GM12878 (cell line): Measurements from ENCODE around the gene PLA2G6. TPM values are rescaled to one million over a fixed set of nuclear protein-coding genes. Genes with fewer than 3 reads are reported as not detected.

Experiments used
- ATAC-seq: fragments of 200-7000 bp; cut with Tn5 transposase; 3 replicates; pipeline ENCODE4 v1.9.1; 2020; ENCODE audit warnings: mild to moderate bottlenecking, moderate library complexity
- BruUV-seq: library from RNA; stranded (reverse); fragments of 400-500 nt; replicated peaks from 2 replicates; lab custom pipeline; 2021; lab: Mats Ljungman, UMichigan
- CTCF ChIA-PET: fragments of 300-600 bp; sonication (Branson Sonifier 250); formaldehyde crosslinking; extraction: SDS; loops from one replicate; lab custom pipeline; 2021; ENCODE audit warnings: inconsistent platforms; lab: Yijun Ruan, JAX
- POLR2A ChIA-PET: fragments of 350-600 bp; formaldehyde crosslinking; extraction: SDS; loops from one replicate; lab custom pipeline; 2021; ENCODE audit warnings: inconsistent platforms; lab: Charles Lee
- RAD21 ChIA-PET: fragments of 300-600 bp; sonication (Branson Sonifier 250); formaldehyde crosslinking; loops from one replicate; lab custom pipeline; 2023; ENCODE audit warnings: antibody characterized with exemption; ENCODE audit not compliant: unreplicated experiment; lab: Charles Lee
- SMC1A ChIA-PET: fragments of 300-600 bp; sonication (Branson Sonifier 250); formaldehyde crosslinking; loops from one replicate; lab custom pipeline; 2023; ENCODE audit not compliant: unreplicated experiment, uncharacterized antibody; lab: Charles Lee
- DNase-seq: peaks from one replicate; pipeline ENCODE4 v3.0.0-alpha.2; 2011; ENCODE audit warnings: low read depth, low spot score
- FAIRE-seq: peaks from 3 replicates; lab custom pipeline; 2011; peaks lifted over from hg19 to GRCh38; lab: Jason Lieb, UNC
- H2AFZ ChIP-seq: 2 replicates; pipeline ENCODE4 v1.6.0; 2011; ENCODE audit warnings: low read depth, low read length, control low read depth; ENCODE audit not compliant: control insufficient read depth
- H3K27ac ChIP-seq: 2 replicates; pipeline ENCODE4 v1.5.1; 2011; ENCODE audit warnings: control low read depth; ENCODE audit not compliant: control insufficient read depth, insufficient read depth
- H3K27me3 ChIP-seq, 2 experiments: replicated peaks in 1 of 2; 2 replicates each; pipeline versions ENCODE4 v1.6.0 to v1.6.1; 2011; ENCODE audit warnings: low read length in 1 of 2; ENCODE audit not compliant: control insufficient read depth in 2 of 2, insufficient read depth in 2 of 2
- H3K36me3 ChIP-seq, 2 experiments: 2 replicates each; pipeline ENCODE4 v1.5.1; 2011; ENCODE audit warnings: low read length in 1 of 2; ENCODE audit not compliant: control insufficient read depth in 2 of 2, insufficient read depth in 2 of 2
- H3K4me1 ChIP-seq: 2 replicates; pipeline ENCODE4 v1.6.1; 2011; ENCODE audit warnings: mild to moderate bottlenecking, low read length, moderate library complexity, mixed read lengths; ENCODE audit not compliant: control insufficient read depth, insufficient read depth
- H3K4me2 ChIP-seq: 2 replicates; pipeline ENCODE4 v1.6.0; 2011; ENCODE audit warnings: control low read depth; ENCODE audit not compliant: control insufficient read depth, insufficient read depth
- H3K4me3 ChIP-seq: fragments of 200-600 bp; sonication (generic); 2 replicates; pipeline ENCODE4 v1.5.1; 2016
- H3K79me2 ChIP-seq: 2 replicates; pipeline ENCODE4 v1.6.0; 2011; ENCODE audit warnings: low read length; ENCODE audit not compliant: control insufficient read depth, insufficient read depth
- H3K9ac ChIP-seq: 2 replicates; pipeline ENCODE4 v1.8.0; 2011; ENCODE audit warnings: low read length, control low read depth, mixed read lengths; ENCODE audit not compliant: control insufficient read depth, insufficient read depth
- H3K9me3 ChIP-seq: replicated peaks from 3 replicates; pipeline ENCODE4 v1.5.1; 2011; ENCODE audit warnings: mild to moderate bottlenecking, low read length; ENCODE audit not compliant: control insufficient read depth, insufficient read depth
- H4K20me1 ChIP-seq: 2 replicates; pipeline ENCODE4 v1.6.0; 2011; ENCODE audit not compliant: control insufficient read depth, insufficient read depth
- EGR1 ChIP-seq, 2 experiments: IDR thresholded peaks; 1 replicate in 1 of 2; 2 replicates in 1 of 2; pipeline ENCODE4 v1.6.1; 2011 to 2012; ENCODE audit warnings: low read depth in 2 of 2, low read length in 2 of 2, borderline replicate concordance in 1 of 2, mild to moderate bottlenecking in 1 of 2, moderate library complexity in 1 of 2
- MEF2B ChIP-seq: fragments of 450-650 bp; IDR thresholded peaks from 2 replicates; pipeline ENCODE4 v1.6.1; 2018; ENCODE audit warnings: mild to moderate bottlenecking, moderate library complexity; ENCODE audit not compliant: partially characterized antibody, poor library complexity, severe bottlenecking
- RAD51 ChIP-seq: fragments of 450-650 bp; IDR thresholded peaks from 2 replicates; pipeline ENCODE4 v1.6.1; 2016; ENCODE audit warnings: moderate library complexity, mild to moderate bottlenecking, inconsistent platforms
- RFX5 ChIP-seq: IDR thresholded peaks from 2 replicates; pipeline ENCODE4 v1.6.1; 2011; ENCODE audit warnings: low read depth, low read length, improper control_type of control experiment
- WRNIP1 ChIP-seq: IDR thresholded peaks from 2 replicates; pipeline ENCODE4 v1.6.1; 2011; ENCODE audit warnings: low read depth, low read length, improper control_type of control experiment, borderline replicate concordance
- ZNF217 ChIP-seq: fragments of 450-650 bp; IDR thresholded peaks from 2 replicates; pipeline ENCODE4 v1.6.1; 2017; ENCODE audit warnings: antibody characterized with exemption, mild to moderate bottlenecking
- WGBS: methylation state at CpG from one replicate; pipeline ENCODE4 v1.1.6; 2016; ENCODE audit warnings: low lambda C conversion rate; ENCODE audit not compliant: insufficient replicate concordance, insufficient coverage; ENCODE audit errors: missing lambda C conversion rate; 5-methylcytosine and 5-hydroxymethylcytosine counted together
- in situ Hi-C: fragments of 300-500 bp; cut with MboI; formaldehyde crosslinking; loops from 9 replicates; pipeline ENCODE4 v1.14.3; 2018; ENCODE audit warnings: mixed read lengths
- intact Hi-C: fragments of 100-400 bp; cut with micrococcal nuclease; formaldehyde crosslinking; loops from one replicate; pipeline ENCODE4 v1.14.2; 2022; ENCODE audit not compliant: unreplicated experiment
- polyA plus RNA-seq, 11 experiments: library from polyadenylated mRNA; depleted of rRNA in 4 of 11; unstranded in 6 of 11; stranded (reverse) in 5 of 11; fragments of >200 nt; fragmentation: Nextera tagmentation in 4 of 11; fragmentation: Illumina TruSeq in 1 of 11; extraction: Ambion mirVana in 4 of 11; extraction: Trizol in 1 of 11; gene quantifications; 1 replicate in 1 of 11; 2 replicates in 10 of 11; pipeline versions ENCODE4 v1.2.1 to v1.2.3, GENCODE V29; 2011 to 2016; ENCODE audit warnings: inconsistent platforms in 2 of 11, missing spikeins in 2 of 11, low read depth in 1 of 11
- total RNA-seq, 4 experiments: library from RNA; depleted of rRNA in 3 of 4; stranded (reverse); fragments of >200 nt in 3 of 4; fragmentation: Illumina TruSeq in 1 of 4; extraction: Trizol in 1 of 4; gene quantifications; 2 replicates each; pipeline versions ENCODE4 v1.2.1 to v1.2.3, GENCODE V29; 2013 to 2021

PLA2G6 gene
- total and polyA plus RNA-seq, 10 of the 15 experiments (the other 5 are each of a cell fraction or from before 2014, with no cell fraction given), result 0.15 to 42.2 (median 15.8) TPM

- no peak overlapping the region for H3K4me2 ChIP-seq
- POLR2A ChIA-PET, result no interaction called here
- RAD21 ChIA-PET, result no interaction called here
- intact Hi-C loops, result no loop called here
- peaks cover 1 to 3% of the 10 kb centered on the region in 2 experiments; a peak in 3 of 4 replicates for H3K36me3 ChIP-seq
- TF ChIP-seq RAD51 (no peak), ZNF217 (no peak), MEF2B (no peak), EGR1 (IDR thresholded peaks at IDR 0.05; ENCODE audit: borderline replicate concordance in 1 of 2, low read depth in 2 of 2, low read length in 2 of 2) (no peak), WRNIP1 (no peak)
- TF ChIP-seq, all 136 proteins: peak for 0
- FAIRE-seq (no peak), DNase-seq (no peak), ATAC-seq (no peak)
- H4K20me1 ChIP-seq, result no peaks in the 10 kb centered on the region
- no peaks in the 10 kb centered on the region for H3K9me3 ChIP-seq
- SMC1A ChIA-PET, result no interaction called here
- H3K79me2 ChIP-seq, result no peaks in the 10 kb centered on the region
- CTCF ChIA-PET, result no interaction called here
- no peak overlapping the region for H3K9ac ChIP-seq
- no peak overlapping the region for H2AFZ ChIP-seq
- H3K4me1 ChIP-seq, result no peaks in the 10 kb centered on the region
- H3K27me3 ChIP-seq, result no peaks in the 10 kb centered on the region
- no TSS peak for BruUV-seq
- H3K4me3 ChIP-seq, result no peak overlapping the region
- WGBS, result 71% methylated on average over 5 of the region's 5 CpGs
- no peak overlapping the region for H3K27ac ChIP-seq
- in situ Hi-C loops, result no loop called here
Measured at GRCh38 chr22:38138961-38139360, 42.7 kb downstream of the PLA2G6 start.

GRCh38 chr22:38137876-38138687 lies 43.5 kb downstream of the PLA2G6 start:
- BruUV-seq, result no TSS peak
- no peak overlapping the region for H3K9ac ChIP-seq
- intact Hi-C loops, result no loop called here
- TF ChIP-seq EGR1 (IDR thresholded peaks at IDR 0.05; ENCODE audit: borderline replicate concordance in 1 of 2, low read depth in 2 of 2, low read length in 2 of 2), result no peak
- TF ChIP-seq RFX5, result no peak
- TF ChIP-seq, all 136 proteins: peak for 0
- no peak overlapping the region for H3K4me3 ChIP-seq
- CTCF ChIA-PET, result interaction anchor here (1.5 kb wide), 1 partner anchor 86 kb away, joined by 6 read pairs; no protein-coding TSS in a partner anchor
- no peaks in the 10 kb centered on the region for H3K9me3 ChIP-seq
- ATAC-seq (no peak), DNase-seq (no peak), FAIRE-seq (no peak)
- no peak overlapping the region for H2AFZ ChIP-seq
- H4K20me1 ChIP-seq, result no peaks in the 10 kb centered on the region
- H3K36me3 ChIP-seq, result peaks cover 1 to 3% of the 10 kb centered on the region in 2 experiments
- no peaks in the 10 kb centered on the region for H3K4me1 ChIP-seq
- H3K27ac ChIP-seq, result no peak overlapping the region
- H3K27me3 ChIP-seq, result no peaks in the 10 kb centered on the region
- POLR2A ChIA-PET, result no interaction called here
- SMC1A ChIA-PET, result interaction anchor here (1.4 kb wide), 1 partner anchor 30 kb away, joined by 3 read pairs; no protein-coding TSS in a partner anchor
- in situ Hi-C loops, result no loop called here
- RAD21 ChIA-PET, result no interaction called here
- no peak overlapping the region for H3K4me2 ChIP-seq
- no peaks in the 10 kb centered on the region for H3K79me2 ChIP-seq
- 81% methylated on average over 9 of the region's 9 CpGs for WGBS
